ENCODE measurements around the gene ZNF512B.

GRCh38 chr20:63952210-63952535 lies 17.6 kb downstream of the ZNF512B start:
- TF ChIP-seq GATA2 (IDR thresholded peaks at IDR 0.05; ENCODE audit: low read depth, low read length) (no peak), GATA3 (IDR thresholded peaks at IDR 0.05; ENCODE audit: low read depth, low read length) (no peak)

Data from SH-SY5Y (cell line).